SU-DHL-6 (cell line): ENCODE results near the gene GSTO1.

Experiments used
- H2AFZ ChIP-seq: fragments of 200-600 bp; sonication (generic); 2 replicates; pipeline ENCODE4 v1.6.1; 2014; ENCODE audit warnings: low read depth, mild to moderate bottlenecking, moderate library complexity, mixed read lengths, antibody characterized with exemption, low read length; ENCODE audit not compliant: severe bottlenecking
- H3F3A ChIP-seq: fragments of 200-600 bp; shearing (Covaris generic); 2 replicates; pipeline ENCODE4 v1.6.0; 2016; ENCODE audit warnings: antibody characterized with exemption, mild to moderate bottlenecking; ENCODE audit not compliant: insufficient read depth
- H3K27ac ChIP-seq: fragments of 200-600 bp; sonication (generic); 2 replicates; pipeline ENCODE4 v1.5.1; 2016; ENCODE audit warnings: low read depth, mild to moderate bottlenecking, low read length, moderate library complexity, mixed read lengths
- H3K27me3 ChIP-seq: fragments of 200-600 bp; sonication (generic), shearing (Covaris generic); 2 replicates; pipeline ENCODE4 v1.6.0; 2014; ENCODE audit warnings: mild to moderate bottlenecking, low read length
- H3K36me3 ChIP-seq: fragments of 200-600 bp; sonication (generic); 2 replicates; pipeline ENCODE4 v1.6.1; 2014; ENCODE audit warnings: mild to moderate bottlenecking, low read length, mixed read lengths
- H3K4me2 ChIP-seq: fragments of 300-600, 200-600 bp; shearing (Covaris generic), sonication (generic); 2 replicates; pipeline ENCODE4 v1.6.0; 2014; ENCODE audit warnings: low read length, low read depth, mild to moderate bottlenecking; ENCODE audit not compliant: poor library complexity, severe bottlenecking
- H3K4me3 ChIP-seq: fragments of 200-600 bp; sonication (generic); 2 replicates; pipeline ENCODE4 v1.5.1; 2014; ENCODE audit warnings: antibody characterized with exemption, low read length, mild to moderate bottlenecking, mixed read lengths; ENCODE audit not compliant: insufficient read depth, poor library complexity, severe bottlenecking
- H3K79me2 ChIP-seq: fragments of 200-600 bp; sonication (generic); 2 replicates; pipeline ENCODE4 v1.6.1; 2014; ENCODE audit warnings: mild to moderate bottlenecking, low read length, moderate library complexity; ENCODE audit not compliant: insufficient read depth
- H3K9ac ChIP-seq: fragments of 200-600 bp; sonication (generic); 2 replicates; pipeline ENCODE4 v1.7.0; 2014; ENCODE audit warnings: mild to moderate bottlenecking, low read length
- H3K9me2 ChIP-seq: fragments of 200-600 bp; sonication (generic); replicated peaks from 2 replicates; pipeline ENCODE4 v1.6.1; 2014; ENCODE audit warnings: low read length; ENCODE audit not compliant: insufficient read depth
- H3K9me3 ChIP-seq: fragments of 200-600 bp; sonication (generic); 2 replicates; pipeline ENCODE4 v1.6.1; 2014; ENCODE audit warnings: low read length, mixed read lengths; ENCODE audit not compliant: insufficient read depth
- H4K20me1 ChIP-seq: fragments of 200-600 bp; sonication (generic); 2 replicates; pipeline ENCODE4 v1.6.1; 2014; ENCODE audit warnings: low read depth, mild to moderate bottlenecking, antibody characterized with exemption, low read length, moderate library complexity, mixed read lengths
- EZH2phosphoT487 ChIP-seq: fragments of 200-600 bp; sonication (generic), shearing (Covaris generic); conservative IDR thresholded peaks from 2 replicates; pipeline ENCODE4 v1.6.1; 2018; ENCODE audit warnings: mild to moderate bottlenecking, antibody characterized with exemption, low read length, moderate library complexity, mixed read lengths
- TF ChIP-seq, protein P1 (sequence below): fragments of 200-600 bp; sonication (generic); IDR thresholded peaks from one replicate; pipeline ENCODE4 v1.5.1; 2017; ENCODE audit warnings: antibody characterized with exemption, mild to moderate bottlenecking, low read length, moderate library complexity; ENCODE audit not compliant: insufficient read depth, poor library complexity, severe bottlenecking

The GSTO1 gene

DNA sequence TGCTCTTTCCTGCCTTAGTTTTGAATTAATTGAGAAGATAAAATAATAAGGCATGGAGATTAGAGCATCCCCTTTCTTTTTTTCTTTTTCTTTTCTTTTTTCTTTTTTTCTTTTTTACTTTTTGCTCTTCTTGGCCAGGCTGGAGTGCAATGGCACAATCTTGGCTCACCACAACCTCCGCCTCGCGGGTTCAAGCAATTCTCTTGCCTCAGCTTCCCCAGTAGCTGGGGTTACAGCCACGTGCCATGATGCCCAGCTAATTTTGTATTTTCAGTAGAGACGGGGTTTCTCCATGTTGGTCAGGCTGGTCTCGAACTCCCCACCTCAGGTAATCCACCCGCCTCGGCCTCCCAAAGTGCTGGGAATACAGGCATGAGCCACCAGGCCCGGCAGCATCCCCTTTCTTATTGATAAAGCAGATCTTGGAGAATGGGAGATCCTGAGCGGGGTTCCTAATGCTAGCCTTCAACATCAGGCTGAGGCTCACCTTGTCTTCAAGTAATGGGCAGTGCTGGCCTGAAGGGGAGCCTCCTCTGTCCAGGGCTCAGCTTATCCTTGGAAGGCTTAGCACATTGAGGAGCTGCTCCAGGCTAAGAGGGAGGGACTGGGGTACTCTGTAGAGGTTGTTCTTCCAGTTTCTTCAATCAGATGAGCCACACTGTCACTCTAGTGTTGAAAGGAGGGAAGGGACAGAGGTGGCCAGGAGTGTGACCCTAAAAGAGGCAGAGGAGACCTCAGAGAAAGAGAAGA lies 42.2 kb downstream of the GSTO1 start:
- Histone ChIP-seq H3K9me3 (no peaks in the 10 kb centered on the region), H3F3A (no peaks in the 10 kb centered on the region), H2AFZ (no peak overlapping the region), H3K36me3 (no peaks in the 10 kb centered on the region), H3K4me3 (no peak overlapping the region), H3K9ac (no peak overlapping the region), H3K4me2 (no peak overlapping the region), H3K9me2 (no peaks in the 10 kb centered on the region), H3K27ac (no peak overlapping the region), H3K79me2 (no peaks in the 10 kb centered on the region), H4K20me1 (no peaks in the 10 kb centered on the region), H3K27me3 (no peaks in the 10 kb centered on the region)
- no peak for TF ChIP-seq EZH2phosphoT487
- TF ChIP-seq, protein P1, sequence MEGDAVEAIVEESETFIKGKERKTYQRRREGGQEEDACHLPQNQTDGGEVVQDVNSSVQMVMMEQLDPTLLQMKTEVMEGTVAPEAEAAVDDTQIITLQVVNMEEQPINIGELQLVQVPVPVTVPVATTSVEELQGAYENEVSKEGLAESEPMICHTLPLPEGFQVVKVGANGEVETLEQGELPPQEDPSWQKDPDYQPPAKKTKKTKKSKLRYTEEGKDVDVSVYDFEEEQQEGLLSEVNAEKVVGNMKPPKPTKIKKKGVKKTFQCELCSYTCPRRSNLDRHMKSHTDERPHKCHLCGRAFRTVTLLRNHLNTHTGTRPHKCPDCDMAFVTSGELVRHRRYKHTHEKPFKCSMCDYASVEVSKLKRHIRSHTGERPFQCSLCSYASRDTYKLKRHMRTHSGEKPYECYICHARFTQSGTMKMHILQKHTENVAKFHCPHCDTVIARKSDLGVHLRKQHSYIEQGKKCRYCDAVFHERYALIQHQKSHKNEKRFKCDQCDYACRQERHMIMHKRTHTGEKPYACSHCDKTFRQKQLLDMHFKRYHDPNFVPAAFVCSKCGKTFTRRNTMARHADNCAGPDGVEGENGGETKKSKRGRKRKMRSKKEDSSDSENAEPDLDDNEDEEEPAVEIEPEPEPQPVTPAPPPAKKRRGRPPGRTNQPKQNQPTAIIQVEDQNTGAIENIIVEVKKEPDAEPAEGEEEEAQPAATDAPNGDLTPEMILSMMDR, result no peak

DNA sequence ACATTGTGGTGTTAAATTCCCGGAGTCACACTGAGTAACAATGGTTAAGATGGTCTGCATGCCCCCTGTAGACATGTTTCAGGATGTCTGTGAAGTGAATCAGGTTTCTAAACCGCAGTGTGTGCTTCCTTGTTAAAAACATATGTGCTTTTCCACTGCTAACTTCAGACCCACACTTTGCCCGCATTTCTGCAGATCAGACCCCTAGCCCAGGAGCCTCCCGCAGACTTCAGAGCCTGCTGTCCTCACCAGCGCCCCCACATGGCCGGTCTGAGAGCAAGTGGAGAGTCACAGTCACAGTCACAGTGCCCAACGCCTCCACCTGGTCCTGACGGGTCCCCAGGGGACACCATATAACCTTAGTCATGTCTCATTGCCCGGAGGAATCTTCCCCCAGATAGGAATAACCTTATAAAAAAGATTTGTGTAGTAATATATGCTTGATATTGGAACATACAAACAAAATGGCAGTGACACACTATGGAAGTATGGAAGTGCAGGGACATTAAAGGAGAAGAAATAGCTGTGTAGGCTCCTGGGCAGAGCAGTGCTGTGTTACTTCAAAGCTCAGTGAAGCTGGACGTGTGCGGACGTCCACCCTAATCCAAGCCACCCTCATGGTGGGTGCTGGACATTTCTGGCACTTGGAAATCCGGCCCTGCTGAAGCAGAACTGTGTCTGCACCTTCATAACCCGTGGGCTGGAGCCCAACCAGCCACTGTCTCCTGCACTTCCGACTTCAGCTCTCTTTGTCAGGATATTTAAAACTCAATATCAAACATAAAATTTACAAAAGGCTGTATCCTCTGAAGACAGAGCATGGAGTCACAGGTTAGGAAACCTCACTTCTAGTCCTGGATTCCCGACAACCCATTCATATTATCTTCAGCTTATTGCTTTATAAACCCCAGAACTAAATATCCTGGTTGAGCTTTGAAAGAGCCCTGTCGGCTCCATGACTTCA lies 43.3 kb downstream of the GSTO1 start:
- H3K36me3 ChIP-seq, result no peaks in the 10 kb centered on the region
- no peaks in the 10 kb centered on the region for H3K79me2 ChIP-seq
- no peaks in the 10 kb centered on the region for H3K9me2 ChIP-seq
- H4K20me1 ChIP-seq, result no peaks in the 10 kb centered on the region
- TF ChIP-seq EZH2phosphoT487, result no peak
- TF ChIP-seq, protein P1, result no peak
- H3K9ac ChIP-seq, result no peak overlapping the region
- H3K27me3 ChIP-seq, result no peaks in the 10 kb centered on the region
- no peak overlapping the region for H3K27ac ChIP-seq
- H3K4me2 ChIP-seq, result no peak overlapping the region
- H3K4me3 ChIP-seq, result no peak overlapping the region
- H3F3A ChIP-seq, result no peaks in the 10 kb centered on the region
- no peak overlapping the region for H2AFZ ChIP-seq
- H3K9me3 ChIP-seq, result no peaks in the 10 kb centered on the region

DNA sequence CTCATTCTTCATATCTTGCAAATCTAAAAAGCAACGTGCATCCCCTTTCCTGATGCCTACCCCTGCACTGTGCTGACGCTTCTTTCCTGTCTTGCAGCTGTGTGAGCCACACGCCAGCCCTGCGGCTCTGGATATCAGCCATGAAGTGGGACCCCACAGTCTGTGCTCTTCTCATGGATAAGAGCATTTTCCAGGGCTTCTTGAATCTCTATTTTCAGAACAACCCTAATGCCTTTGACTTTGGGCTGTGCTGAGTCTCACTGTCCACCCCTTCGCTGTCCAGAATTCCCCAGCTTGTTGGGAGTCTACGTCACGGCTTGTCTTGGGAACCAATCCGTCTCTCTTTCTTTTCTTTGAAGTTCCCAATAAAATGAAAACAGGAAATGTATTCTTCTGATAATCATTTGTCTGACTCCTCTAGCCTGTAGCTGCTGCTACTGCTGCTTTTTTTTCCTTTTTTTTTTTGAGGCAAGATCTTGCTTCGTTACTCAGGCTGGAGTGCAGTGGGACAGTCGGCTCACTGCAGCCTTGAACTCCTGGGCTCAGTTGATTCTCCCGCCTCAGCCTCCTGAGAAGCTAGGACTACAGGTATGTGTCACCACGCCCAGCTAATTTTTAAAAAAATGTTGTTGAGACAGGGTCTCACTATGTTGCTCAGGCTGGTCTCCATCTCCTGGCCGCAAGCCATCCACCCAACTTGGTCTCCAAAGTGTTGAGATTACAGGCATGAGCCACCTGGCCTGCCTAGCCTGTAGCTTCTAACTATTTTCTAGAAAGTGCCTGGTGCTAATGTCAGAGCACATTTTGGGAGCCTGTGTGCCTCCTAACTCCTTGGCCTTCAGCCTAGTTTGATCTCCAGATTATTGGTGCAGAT lies 44.6 kb downstream of the GSTO1 start:
- Histone ChIP-seq H3K9me3 (no peaks in the 10 kb centered on the region), H3K27ac (no peak overlapping the region), H4K20me1 (no peaks in the 10 kb centered on the region), H3K9me2 (no peaks in the 10 kb centered on the region), H3K9ac (no peak overlapping the region), H2AFZ (no peak overlapping the region), H3K4me3 (no peak overlapping the region), H3K79me2 (no peaks in the 10 kb centered on the region), H3K27me3 (no peaks in the 10 kb centered on the region), H3F3A (no peaks in the 10 kb centered on the region), H3K4me2 (no peak overlapping the region), H3K36me3 (no peaks in the 10 kb centered on the region)
- TF ChIP-seq, protein P1, result no peak
